H1 (cell line): ENCODE results near the gene KRT72. TPM values are rescaled to one million over a fixed set of nuclear protein-coding genes. Genes with fewer than 3 reads are reported as not detected.

Source experiments
- SAP30 ChIP-seq: fragments of 300-600 bp; sonication (generic); IDR thresholded peaks from 2 replicates; pipeline ENCODE4 v1.7.1; 2012; ENCODE audit warnings: low read length, moderate library complexity, mild to moderate bottlenecking, inconsistent platforms; ENCODE audit not compliant: insufficient read depth, insufficient replicate concordance
- SIN3A ChIP-seq, 2 experiments: IDR thresholded peaks in 1 of 2; conservative IDR thresholded peaks in 1 of 2; 2 replicates each; pipeline ENCODE4 v1.6.1; 2011 to 2012; ENCODE audit warnings: low read length in 2 of 2, improper control_type of control experiment in 1 of 2, low read depth in 1 of 2, mild to moderate bottlenecking in 1 of 2
- polyA plus RNA-seq, 7 experiments: library from polyadenylated mRNA; depleted of rRNA in 3 of 7; stranded (reverse) in 5 of 7; unstranded in 2 of 7; fragments of >200 nt in 5 of 7; fragments of 200-250 nt in 2 of 7; gene quantifications; 1 replicate in 5 of 7; 2 replicates in 1 of 7; 4 replicates in 1 of 7; pipeline versions ENCODE4 v1.2.1 to v1.2.3, GENCODE V29; 2011 to 2013; ENCODE audit warnings: missing spikeins in 2 of 7, mixed read lengths in 2 of 7
- total RNA-seq: library from RNA; stranded (reverse); fragmentation: NEBNext Ultra II Directional; extraction: Animal tissue kit (Norgen Biotek cat#: 25700); gene quantifications from 2 replicates; pipeline ENCODE4 v1.2.1, GENCODE V29; 2021

The KRT72 gene
- total and polyA plus RNA-seq, 2 of the 8 experiments (the other 6 are each of a cell fraction or from before 2014, with no cell fraction given), result not detected

DNA sequence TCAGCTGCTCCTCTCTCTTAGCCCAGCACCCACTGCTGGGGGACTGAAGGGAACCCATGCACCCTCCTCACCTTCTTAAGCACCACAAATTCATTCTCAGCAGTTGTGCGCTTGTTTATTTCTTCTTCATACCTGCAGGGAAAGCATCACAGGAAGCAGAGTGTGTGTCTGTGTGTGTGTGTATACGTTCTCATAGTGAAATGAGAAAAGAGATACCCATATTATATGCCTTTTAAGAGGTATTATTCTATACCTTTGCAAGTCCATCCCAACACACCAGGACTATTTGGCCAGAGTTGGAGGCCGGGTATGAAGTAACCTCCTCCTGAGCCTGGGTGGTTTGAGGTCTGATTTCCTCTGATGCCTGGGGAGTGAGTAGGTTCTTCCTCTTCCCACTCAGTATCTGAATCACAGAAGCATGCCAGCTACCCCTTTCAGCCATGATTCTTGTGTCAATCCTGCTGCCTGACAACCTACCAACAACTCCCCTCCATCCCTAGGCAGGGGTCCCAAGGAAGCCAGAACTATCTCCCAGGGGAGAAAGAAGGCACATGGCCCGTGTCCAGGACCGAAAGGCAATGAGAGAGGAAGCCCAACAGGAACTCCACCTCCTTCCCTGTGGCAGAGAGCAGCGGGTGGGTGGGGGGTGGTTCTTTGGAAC lies 14.1 kb upstream of the KRT72 start (continued):
- TF ChIP-seq SAP30 (no peak), SIN3A (conservative IDR thresholded peaks at IDR 0.05 in 1 of 2, IDR thresholded peaks at IDR 0.05 in 1 of 2; ENCODE audit: low read depth in 1 of 2, low read length in 2 of 2) (no peak)
